G401 (cell line): ENCODE data around the gene LRRC14B. TPM values are rescaled to one million over a fixed set of nuclear protein-coding genes. Genes with fewer than 3 reads are reported as not detected.
"Not testable (repeated sequence)": the region's sequence is repeated elsewhere in the genome, so short reads cannot be mapped to it uniquely, and the experiment has no call there.

Experiments
- DNase-seq: peaks from one replicate; pipeline ENCODE4 v3.0.0-alpha.2; 2015; ENCODE audit warnings: low spot score
- in situ Hi-C: cut with HindIII; loops from 2 replicates; pipeline ENCODE4 v1.10.0; 2016; ENCODE audit warnings: low sequenced_read_pairs, mixed read lengths
- total RNA-seq: library from RNA; depleted of rRNA; stranded (reverse); fragments of >200 nt; shearing (Covaris generic); gene quantifications from 2 replicates; pipeline ENCODE4 v1.2.3, GENCODE V29; 2014; rRNA removed

The LRRC14B gene
- total RNA-seq, 1 experiment from 2014 or later = not detected

DNA sequence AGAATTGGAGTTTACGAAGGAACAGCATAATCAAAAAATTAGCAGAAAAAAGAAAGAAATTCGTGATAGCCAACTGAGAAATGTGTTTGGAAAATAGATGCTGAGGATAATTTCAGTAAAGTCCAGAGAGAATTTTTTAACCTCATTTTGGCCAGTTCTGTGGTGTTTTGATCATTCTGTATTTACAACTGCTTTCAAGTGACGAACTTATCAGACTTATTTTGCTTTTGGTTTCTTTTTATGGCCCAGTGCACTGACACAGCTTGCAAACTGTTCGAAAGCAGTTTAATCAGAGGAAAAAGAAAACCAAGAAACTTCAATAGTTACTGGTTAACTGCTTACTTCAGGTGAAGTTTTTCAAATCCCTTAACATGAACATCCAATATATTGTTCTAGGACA lies 28.7 kb downstream of the LRRC14B start:
- no peak for DNase-seq
- in situ Hi-C loops = no loop called here

DNA sequence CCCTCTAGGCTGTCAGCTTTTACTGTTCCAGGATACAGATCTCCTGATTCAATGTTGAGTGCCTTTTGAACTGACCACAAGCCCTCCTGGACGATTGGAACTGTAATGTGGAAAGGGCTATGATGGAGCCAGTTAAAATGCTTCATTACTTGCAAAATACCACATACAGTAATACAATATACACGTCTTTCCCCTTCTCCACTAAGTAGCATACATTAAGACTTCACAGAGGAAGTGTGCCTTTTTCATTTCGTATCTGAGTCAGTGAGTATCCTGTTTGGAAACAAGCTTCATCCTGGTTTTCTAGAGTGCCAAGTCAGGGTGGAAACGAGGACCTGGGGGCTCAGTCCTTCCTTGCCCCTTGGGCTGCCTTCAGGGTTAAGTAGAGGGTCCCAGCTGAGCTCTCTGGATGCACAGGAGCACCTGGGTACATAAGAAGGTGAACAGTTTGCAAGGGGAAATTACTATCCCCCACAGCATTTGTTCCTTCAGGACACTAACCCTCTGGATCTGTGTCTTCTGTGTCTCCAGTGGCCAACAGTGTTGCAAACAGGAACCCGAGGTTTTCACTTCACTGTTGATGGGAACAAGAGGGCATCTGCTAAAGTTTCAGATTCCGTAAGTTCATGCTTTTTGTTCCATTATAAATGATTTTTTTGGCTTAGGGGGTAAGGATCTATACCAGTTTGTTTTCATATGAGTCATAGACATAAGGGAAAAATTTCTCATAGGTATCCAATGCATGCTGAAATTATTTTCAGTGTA lies 31.8 kb downstream of the LRRC14B start:
- in situ Hi-C loops, DNase-seq: not testable (repeated sequence)

DNA sequence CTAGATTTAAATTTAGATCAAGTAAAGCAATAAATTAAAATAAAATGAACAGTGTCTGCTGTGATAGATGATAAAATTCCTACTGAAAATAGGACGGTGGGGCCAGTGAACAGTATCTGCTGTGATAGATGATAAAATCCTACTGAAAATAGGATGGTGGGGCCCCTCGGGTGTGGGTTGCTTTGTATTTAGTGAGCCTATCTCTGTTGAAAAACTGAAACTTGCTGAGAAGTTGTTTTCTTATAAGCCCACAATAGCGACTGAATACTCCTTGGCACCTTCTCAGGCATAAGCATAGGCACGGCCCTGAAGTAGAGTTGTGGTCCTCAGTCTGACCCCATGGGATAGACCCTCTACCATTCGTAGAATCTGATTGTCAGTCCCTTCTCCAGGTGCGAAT lies 32.5 kb downstream of the LRRC14B start:
- DNase-seq = no peak
- in situ Hi-C loops = no loop called here

DNA sequence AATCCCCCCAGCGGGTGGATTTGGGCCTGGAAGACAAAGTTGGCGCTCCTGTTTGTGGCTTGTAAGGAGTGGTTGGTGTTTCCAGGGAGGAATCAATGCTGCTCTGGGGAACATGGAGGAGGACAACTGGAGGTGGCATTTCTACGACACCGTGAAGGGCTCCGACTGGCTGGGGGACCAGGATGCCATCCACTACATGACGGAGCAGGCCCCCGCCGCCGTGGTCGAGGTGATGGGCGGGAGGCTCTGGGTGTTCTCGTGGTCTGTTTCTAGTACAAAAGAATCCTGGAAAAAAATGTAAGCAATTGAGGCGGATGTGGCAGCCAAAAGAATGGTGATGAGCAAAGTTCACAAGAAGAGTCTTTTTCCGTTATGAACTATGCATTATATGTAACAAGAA lies 34.0 kb downstream of the LRRC14B start:
- no peak for DNase-seq
- in situ Hi-C loops = no loop called here

DNA sequence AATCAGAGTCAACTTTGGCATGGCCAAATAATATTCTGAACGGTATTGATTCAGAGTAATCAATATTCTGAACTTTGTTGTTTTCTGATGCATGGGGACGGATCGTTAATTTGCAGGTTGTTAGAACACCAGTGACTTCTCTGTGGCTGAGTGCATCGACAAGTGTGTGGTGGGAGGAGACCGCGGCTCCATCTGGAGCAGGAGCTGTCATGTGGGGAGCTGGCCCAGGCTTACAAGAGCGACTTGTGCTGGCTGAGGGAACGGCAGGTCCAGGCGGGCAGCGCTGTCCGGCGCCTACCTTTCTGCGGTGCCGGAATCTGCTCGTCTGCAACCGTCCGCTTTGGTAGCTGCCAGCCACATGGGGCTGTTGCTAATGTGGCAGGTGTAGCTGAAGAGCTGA lies 36.1 kb downstream of the LRRC14B start:
- DNase-seq = peak; percentile 86
- in situ Hi-C loops = not testable (repeated sequence)

DNA sequence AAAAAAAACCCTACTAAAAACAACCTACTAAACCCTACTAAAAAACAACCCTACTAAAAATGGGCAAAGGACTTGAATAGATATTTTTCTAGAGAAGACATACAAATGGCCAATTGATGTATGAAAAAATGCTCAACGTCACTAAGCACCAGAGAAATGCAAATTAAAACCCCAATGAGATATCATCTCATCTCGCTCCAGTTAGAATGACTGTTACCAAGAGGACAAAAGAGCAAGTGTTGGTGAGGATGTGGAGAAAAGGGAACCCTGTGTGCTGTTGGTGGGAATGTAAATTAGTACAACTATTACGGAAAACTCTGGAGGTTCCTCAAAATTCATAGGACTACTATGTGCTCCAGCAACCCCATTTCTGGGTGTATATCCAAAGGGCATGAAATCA lies 37.6 kb downstream of the LRRC14B start:
- in situ Hi-C loops = no loop called here
- no peak for DNase-seq

DNA sequence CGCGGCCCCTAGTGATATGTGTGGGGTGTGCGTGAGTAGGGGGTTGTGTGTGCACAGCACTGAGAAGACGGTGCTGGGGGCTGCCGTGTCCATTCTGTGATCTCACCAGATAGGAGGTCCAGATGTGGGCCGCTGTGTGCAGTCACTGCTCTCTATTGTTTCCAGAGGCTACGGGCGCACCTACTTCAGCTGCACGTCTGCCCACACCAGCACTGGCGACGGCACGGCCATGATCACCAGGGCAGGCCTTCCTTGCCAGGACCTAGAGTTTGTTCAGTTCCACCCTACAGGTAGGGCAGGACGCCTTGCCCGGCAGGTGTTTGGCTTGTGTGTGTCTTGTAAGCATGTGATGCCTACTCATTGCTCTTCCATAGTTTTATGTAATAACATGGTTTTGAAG lies 39.4 kb downstream of the LRRC14B start:
- DNase-seq = no peak
- in situ Hi-C loops = no loop called here

DNA sequence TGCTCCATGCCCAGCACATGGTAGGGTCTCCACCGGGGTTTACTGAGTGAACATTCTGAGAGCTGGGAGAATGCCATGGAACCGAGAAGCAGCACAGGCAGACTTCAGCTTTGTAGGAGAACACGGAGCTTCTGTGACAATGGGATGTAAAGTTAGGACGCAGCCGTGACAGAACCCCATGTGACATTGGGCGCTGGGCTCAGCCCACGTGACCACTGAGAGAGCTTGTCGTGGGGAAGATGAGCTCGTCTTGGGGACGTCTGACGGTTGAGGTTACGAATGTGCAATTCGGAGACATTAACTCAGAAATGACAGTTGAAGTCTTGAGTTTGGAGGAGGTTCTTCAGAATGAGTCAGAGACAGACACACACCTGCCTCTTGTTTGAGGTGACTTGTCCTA lies 40.4 kb downstream of the LRRC14B start:
- in situ Hi-C loops = no loop called here
- DNase-seq = no peak

DNA sequence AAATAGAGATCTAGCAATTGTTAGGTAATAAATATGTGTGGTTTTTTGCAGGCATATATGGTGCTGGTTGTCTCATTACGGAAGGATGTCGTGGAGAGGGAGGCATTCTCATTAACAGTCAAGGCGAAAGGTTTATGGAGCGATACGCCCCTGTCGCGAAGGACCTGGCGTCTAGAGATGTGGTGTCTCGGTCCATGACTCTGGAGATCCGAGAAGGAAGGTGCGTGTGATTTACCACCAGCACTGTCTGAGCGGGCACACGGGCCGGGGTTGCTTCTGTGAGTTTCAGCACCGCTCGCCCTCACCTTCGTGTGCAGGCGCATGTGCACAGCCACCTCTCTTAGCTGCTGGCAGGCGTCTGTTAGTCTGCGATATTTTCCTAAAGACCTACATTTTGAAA lies 42.1 kb downstream of the LRRC14B start:
- in situ Hi-C loops, DNase-seq: not testable (repeated sequence)

DNA sequence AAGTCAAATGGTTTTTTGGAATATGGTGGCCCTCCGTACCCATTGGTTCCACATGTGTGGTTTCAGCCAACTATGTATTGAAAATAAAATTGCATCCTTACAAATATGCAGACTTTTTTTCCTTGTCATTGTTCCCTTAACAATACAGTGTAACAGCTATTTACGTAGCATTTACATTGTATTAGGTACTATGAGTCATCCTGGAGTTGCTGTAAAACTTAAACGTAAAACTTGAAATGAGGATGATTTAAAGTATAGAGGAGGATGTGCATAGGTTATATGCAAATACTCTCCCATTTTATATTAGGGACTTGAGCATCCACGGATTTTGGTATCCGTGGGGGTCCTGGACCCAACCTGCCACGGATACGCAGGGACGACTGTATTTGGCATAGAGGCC lies 43.2 kb downstream of the LRRC14B start:
- in situ Hi-C loops = no loop called here
- no peak for DNase-seq

DNA sequence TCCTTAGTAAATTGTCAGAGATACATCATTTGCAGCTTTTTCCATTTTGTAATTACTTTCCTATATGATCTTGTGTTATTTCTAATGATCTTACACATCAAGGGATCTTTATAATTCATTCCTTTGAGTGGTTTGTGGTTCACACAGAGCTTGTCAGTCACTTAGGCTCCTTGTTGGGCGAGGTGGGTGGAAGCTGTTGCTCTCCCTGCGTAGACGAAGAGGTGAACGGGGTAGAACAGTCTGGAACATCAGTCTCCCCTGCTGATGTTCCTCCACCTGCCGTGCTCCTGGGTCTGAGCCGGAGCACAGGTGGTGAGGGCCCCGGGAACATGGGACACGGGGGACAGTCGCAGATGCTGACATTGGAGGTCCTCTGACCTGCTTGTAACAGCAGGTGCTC lies 44.2 kb downstream of the LRRC14B start:
- DNase-seq, in situ Hi-C loops: not testable (repeated sequence)

DNA sequence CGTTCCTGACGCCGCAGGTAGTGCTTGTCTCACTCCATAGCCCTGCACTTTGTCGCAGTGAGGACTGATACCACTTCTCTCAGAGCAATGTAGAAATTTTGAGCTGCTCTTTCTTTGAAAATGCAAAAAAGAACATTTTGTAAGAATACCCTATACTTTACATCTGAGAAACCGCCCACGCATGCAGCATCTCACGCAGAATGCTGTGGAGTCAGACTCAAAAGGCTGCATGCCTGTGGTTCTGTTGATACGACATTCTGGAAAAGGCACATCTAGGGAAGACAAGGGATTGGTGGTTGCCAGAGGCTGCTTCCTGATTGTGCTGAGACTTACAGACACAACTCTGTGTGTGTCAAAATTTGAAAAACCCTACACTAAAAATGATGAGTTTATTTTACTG lies 46.6 kb downstream of the LRRC14B start:
- DNase-seq, in situ Hi-C loops: not testable (repeated sequence)

DNA sequence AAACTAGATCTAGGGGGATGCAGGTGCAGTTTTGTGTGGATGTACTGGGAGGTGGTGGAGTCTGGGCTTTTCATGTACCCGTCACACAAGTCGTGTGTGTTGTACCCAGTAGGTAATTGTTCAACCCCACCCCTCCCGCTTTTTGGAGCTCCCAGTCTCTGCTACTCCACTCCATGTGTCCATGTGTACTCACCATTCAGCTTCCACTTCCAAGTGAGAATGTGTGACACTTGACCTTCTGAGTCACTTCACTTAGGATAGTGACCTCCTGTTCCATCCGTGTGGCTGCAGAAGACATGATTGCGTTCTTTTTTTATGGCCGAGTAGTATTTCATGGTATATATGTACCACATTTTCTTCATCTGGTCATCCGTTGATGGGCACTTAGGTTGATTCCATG lies 49.3 kb downstream of the LRRC14B start:
- DNase-seq, in situ Hi-C loops: not testable (repeated sequence)

DNA sequence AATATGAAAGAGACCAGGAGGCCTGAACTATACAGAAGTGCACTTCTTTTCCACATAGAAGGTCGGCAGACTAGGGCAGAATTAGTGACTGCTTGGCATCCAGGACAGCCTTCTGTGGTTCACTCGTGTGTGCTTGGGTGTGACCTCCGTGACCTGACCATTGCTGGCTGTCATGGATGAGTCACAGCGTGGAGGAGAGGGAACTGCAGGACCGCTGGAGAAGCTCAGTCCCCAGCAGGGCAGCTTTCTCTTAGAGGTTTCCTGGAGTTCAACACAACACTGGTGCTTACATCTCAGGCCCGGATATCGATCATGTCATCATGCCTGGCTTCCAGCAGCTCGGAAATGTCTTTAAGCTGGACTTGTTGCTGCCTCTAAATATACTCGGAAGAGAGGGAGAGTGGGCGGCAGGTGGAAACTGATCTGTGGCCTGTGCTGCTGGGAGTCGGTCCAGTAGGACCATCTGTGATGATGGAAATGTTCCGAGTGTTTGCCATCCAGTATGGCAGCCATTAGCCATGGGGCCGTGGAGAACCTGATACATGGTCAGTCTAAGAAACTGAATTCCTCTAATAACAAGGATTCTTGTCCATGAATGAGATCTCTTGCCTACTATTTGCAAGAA lies 49.9 kb downstream of the LRRC14B start:
- in situ Hi-C loops = not testable (repeated sequence)
- peak; percentile 88 for DNase-seq

DNA sequence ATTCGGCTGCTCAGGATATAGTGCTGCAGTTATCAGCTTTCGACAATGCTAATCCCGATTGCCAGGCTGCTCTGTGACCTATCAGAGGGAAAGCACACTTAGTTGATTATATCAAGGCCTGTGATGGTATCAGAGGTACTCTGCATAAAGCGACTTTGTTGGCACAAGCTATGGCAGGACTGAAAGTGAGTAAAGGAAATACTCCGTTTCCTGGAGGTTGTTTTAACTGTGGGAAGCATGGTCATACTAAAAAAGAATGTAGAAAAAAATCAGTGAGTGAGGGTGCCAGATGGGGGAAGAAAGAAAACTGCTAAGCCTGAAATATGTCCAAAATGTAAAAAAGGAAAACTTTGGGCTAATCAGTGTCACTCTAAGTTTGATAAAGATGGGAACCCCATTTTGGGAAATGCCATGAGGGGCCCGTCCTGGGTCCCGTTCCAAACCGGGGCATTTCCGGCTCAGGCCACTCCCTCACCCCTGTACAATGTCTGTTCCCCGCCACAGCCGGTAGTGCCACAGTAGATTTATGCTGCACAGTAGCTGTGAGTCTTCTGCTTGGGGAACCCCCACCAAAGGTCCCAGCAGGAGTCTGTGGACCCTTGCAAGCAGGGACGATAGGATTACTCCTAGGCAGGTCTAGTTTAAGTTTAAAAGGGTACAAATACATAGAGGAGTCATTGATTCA lies 52.5 kb downstream of the LRRC14B start:
- DNase-seq, in situ Hi-C loops: not testable (repeated sequence)

DNA sequence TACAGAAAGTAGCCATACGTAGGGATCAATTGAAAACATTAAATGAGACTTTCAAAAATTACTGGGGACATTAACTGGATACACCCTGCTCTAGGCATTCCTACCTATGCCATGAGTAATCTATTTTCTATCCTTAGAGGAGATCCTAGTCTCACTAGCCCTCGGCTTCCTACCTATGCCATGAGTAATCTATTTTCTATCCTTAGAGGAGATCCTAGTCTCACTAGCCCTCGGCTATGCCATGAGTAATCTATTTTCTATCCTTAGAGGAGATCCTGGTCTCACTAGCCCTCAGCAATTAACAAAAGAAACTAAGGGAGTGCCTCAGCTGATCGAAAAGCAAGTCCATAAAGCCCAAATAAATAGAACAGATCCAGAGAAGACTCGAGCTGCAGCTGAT lies 54.4 kb downstream of the LRRC14B start:
- in situ Hi-C loops, DNase-seq: not testable (repeated sequence)

Other genes with a start within 250 kb of the LRRC14B start
- 4.5 and 10.1 TPM in 2 replicates for gene PLEKHG4B, start 99.3 kb upstream of the LRRC14B start, total RNA-seq
- 3.5 and 5.8 TPM in 2 replicates for gene CCDC127, start 26.7 kb downstream of the LRRC14B start, total RNA-seq
- gene SDHA, start 26.8 kb downstream of the LRRC14B start, total RNA-seq = 210 and 223 TPM in 2 replicates
- 122 and 132 TPM in 2 replicates for gene PDCD6, start 80.2 kb downstream of the LRRC14B start, total RNA-seq
- gene AHRR, start 130.2 kb downstream of the LRRC14B start, total RNA-seq = 0.24 and 2.5 TPM in 2 replicates